Hepatocyte (in vitro differentiated cells): ENCODE results near the gene IL10RA.

Experiments used
- EZH2 ChIP-seq: fragments of 200-600 bp; sonication (generic); IDR thresholded peaks from 2 replicates; pipeline ENCODE4 v1.6.1; 2016; ENCODE audit warnings: antibody characterized with exemption, mild to moderate bottlenecking, borderline replicate concordance
- EZH2phosphoT487 ChIP-seq: fragments of 200-600 bp; sonication (generic); IDR thresholded peaks from one replicate; pipeline ENCODE4 v1.6.1; 2018; ENCODE audit warnings: antibody characterized with exemption, mild to moderate bottlenecking, low read depth, moderate library complexity; ENCODE audit not compliant: unreplicated experiment, severe bottlenecking
- TF ChIP-seq, protein P1 (sequence below): fragments of 200-600 bp; sonication (generic); IDR thresholded peaks from 2 replicates; pipeline ENCODE4 v1.5.1; 2016; ENCODE audit warnings: antibody characterized with exemption, mild to moderate bottlenecking; ENCODE audit not compliant: poor library complexity

GRCh38 chr11:118001494-118001971 lies 15.3 kb downstream of the IL10RA start:
- TF ChIP-seq, protein P1, sequence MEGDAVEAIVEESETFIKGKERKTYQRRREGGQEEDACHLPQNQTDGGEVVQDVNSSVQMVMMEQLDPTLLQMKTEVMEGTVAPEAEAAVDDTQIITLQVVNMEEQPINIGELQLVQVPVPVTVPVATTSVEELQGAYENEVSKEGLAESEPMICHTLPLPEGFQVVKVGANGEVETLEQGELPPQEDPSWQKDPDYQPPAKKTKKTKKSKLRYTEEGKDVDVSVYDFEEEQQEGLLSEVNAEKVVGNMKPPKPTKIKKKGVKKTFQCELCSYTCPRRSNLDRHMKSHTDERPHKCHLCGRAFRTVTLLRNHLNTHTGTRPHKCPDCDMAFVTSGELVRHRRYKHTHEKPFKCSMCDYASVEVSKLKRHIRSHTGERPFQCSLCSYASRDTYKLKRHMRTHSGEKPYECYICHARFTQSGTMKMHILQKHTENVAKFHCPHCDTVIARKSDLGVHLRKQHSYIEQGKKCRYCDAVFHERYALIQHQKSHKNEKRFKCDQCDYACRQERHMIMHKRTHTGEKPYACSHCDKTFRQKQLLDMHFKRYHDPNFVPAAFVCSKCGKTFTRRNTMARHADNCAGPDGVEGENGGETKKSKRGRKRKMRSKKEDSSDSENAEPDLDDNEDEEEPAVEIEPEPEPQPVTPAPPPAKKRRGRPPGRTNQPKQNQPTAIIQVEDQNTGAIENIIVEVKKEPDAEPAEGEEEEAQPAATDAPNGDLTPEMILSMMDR: no peak
- TF ChIP-seq EZH2: no peak
- no peak for TF ChIP-seq EZH2phosphoT487
